GM12878 (cell line): ENCODE measurements around the gene RERE. TPM values are rescaled to one million over a fixed set of nuclear protein-coding genes. Genes with fewer than 3 reads are reported as not detected.

Experiments used
- ATAC-seq: fragments of 200-7000 bp; cut with Tn5 transposase; 3 replicates; pipeline ENCODE4 v1.9.1; 2020; ENCODE audit warnings: mild to moderate bottlenecking, moderate library complexity
- BruUV-seq: library from RNA; stranded (reverse); fragments of 400-500 nt; replicated peaks from 2 replicates; lab custom pipeline; 2021; lab: Mats Ljungman, UMichigan
- CTCF ChIA-PET: fragments of 300-600 bp; sonication (Branson Sonifier 250); formaldehyde crosslinking; extraction: SDS; loops from one replicate; lab custom pipeline; 2021; ENCODE audit warnings: inconsistent platforms; lab: Yijun Ruan, JAX
- POLR2A ChIA-PET: fragments of 350-600 bp; formaldehyde crosslinking; extraction: SDS; loops from one replicate; lab custom pipeline; 2021; ENCODE audit warnings: inconsistent platforms; lab: Charles Lee
- RAD21 ChIA-PET: fragments of 300-600 bp; sonication (Branson Sonifier 250); formaldehyde crosslinking; loops from one replicate; lab custom pipeline; 2023; ENCODE audit warnings: antibody characterized with exemption; ENCODE audit not compliant: unreplicated experiment; lab: Charles Lee
- SMC1A ChIA-PET: fragments of 300-600 bp; sonication (Branson Sonifier 250); formaldehyde crosslinking; loops from one replicate; lab custom pipeline; 2023; ENCODE audit not compliant: unreplicated experiment, uncharacterized antibody; lab: Charles Lee
- DNase-seq: peaks from one replicate; pipeline ENCODE4 v3.0.0-alpha.2; 2011; ENCODE audit warnings: low read depth, low spot score
- FAIRE-seq: peaks from 3 replicates; lab custom pipeline; 2011; peaks lifted over from hg19 to GRCh38; lab: Jason Lieb, UNC
- H2AFZ ChIP-seq: 2 replicates; pipeline ENCODE4 v1.6.0; 2011; ENCODE audit warnings: low read depth, low read length, control low read depth; ENCODE audit not compliant: control insufficient read depth
- H3K27ac ChIP-seq: 2 replicates; pipeline ENCODE4 v1.5.1; 2011; ENCODE audit warnings: control low read depth; ENCODE audit not compliant: control insufficient read depth, insufficient read depth
- H3K27me3 ChIP-seq, 2 experiments: replicated peaks in 1 of 2; 2 replicates each; pipeline versions ENCODE4 v1.6.0 to v1.6.1; 2011; ENCODE audit warnings: low read length in 1 of 2; ENCODE audit not compliant: control insufficient read depth in 2 of 2, insufficient read depth in 2 of 2
- H3K36me3 ChIP-seq, 2 experiments: 2 replicates each; pipeline ENCODE4 v1.5.1; 2011; ENCODE audit warnings: low read length in 1 of 2; ENCODE audit not compliant: control insufficient read depth in 2 of 2, insufficient read depth in 2 of 2
- H3K4me1 ChIP-seq: 2 replicates; pipeline ENCODE4 v1.6.1; 2011; ENCODE audit warnings: mild to moderate bottlenecking, low read length, moderate library complexity, mixed read lengths; ENCODE audit not compliant: control insufficient read depth, insufficient read depth
- H3K4me2 ChIP-seq: 2 replicates; pipeline ENCODE4 v1.6.0; 2011; ENCODE audit warnings: control low read depth; ENCODE audit not compliant: control insufficient read depth, insufficient read depth
- H3K4me3 ChIP-seq: fragments of 200-600 bp; sonication (generic); 2 replicates; pipeline ENCODE4 v1.5.1; 2016
- H3K79me2 ChIP-seq: 2 replicates; pipeline ENCODE4 v1.6.0; 2011; ENCODE audit warnings: low read length; ENCODE audit not compliant: control insufficient read depth, insufficient read depth
- H3K9ac ChIP-seq: 2 replicates; pipeline ENCODE4 v1.8.0; 2011; ENCODE audit warnings: low read length, control low read depth, mixed read lengths; ENCODE audit not compliant: control insufficient read depth, insufficient read depth
- H3K9me3 ChIP-seq: replicated peaks from 3 replicates; pipeline ENCODE4 v1.5.1; 2011; ENCODE audit warnings: mild to moderate bottlenecking, low read length; ENCODE audit not compliant: control insufficient read depth, insufficient read depth
- H4K20me1 ChIP-seq: 2 replicates; pipeline ENCODE4 v1.6.0; 2011; ENCODE audit not compliant: control insufficient read depth, insufficient read depth
- CREB1 ChIP-seq: IDR thresholded peaks from 2 replicates; pipeline ENCODE4 v1.6.1; 2012; ENCODE audit warnings: low read depth, mild to moderate bottlenecking, inconsistent platforms
- CTCF ChIP-seq, 3 experiments: IDR thresholded peaks in 2 of 3; conservative IDR thresholded peaks in 1 of 3; 2 replicates each; pipeline ENCODE4 v1.5.1; 2011; ENCODE audit warnings: low read depth in 3 of 3, low read length in 3 of 3, mild to moderate bottlenecking in 3 of 3, control low read depth in 2 of 3, moderate library complexity in 2 of 3, inconsistent platforms in 1 of 3, mixed read lengths in 1 of 3; ENCODE audit not compliant: control insufficient read depth in 2 of 3, insufficient read depth in 1 of 3; ENCODE audit errors: extremely low read depth in 1 of 3
- FOXM1 ChIP-seq: IDR thresholded peaks from 2 replicates; pipeline ENCODE4 v1.6.1; 2012; ENCODE audit warnings: low read depth, mild to moderate bottlenecking, inconsistent platforms, low read length, moderate library complexity
- HDGF ChIP-seq: fragments of 450-650 bp; IDR thresholded peaks from 2 replicates; pipeline ENCODE4 v1.6.1; 2016; ENCODE audit warnings: antibody characterized with exemption
- NFYA ChIP-seq: IDR thresholded peaks from 2 replicates; pipeline ENCODE4 v1.6.1; 2011; ENCODE audit warnings: low read depth, mild to moderate bottlenecking, low read length, improper control_type of control experiment, borderline replicate concordance
- RBBP5 ChIP-seq: fragments of 200-600 bp; sonication (generic); conservative IDR thresholded peaks from 2 replicates; pipeline ENCODE4 v1.6.1; 2016
- SMARCA5 ChIP-seq: fragments of 450-650 bp; IDR thresholded peaks from 2 replicates; pipeline ENCODE4 v1.6.1; 2017; ENCODE audit warnings: mild to moderate bottlenecking
- SREBF2 ChIP-seq: IDR thresholded peaks from 2 replicates; pipeline ENCODE4 v1.6.1; 2012; ENCODE audit warnings: mild to moderate bottlenecking, low read length
- STAT3 ChIP-seq: IDR thresholded peaks from 2 replicates; pipeline ENCODE4 v1.6.1; 2011; ENCODE audit warnings: low read depth, low read length, improper control_type of control experiment
- WRNIP1 ChIP-seq: IDR thresholded peaks from 2 replicates; pipeline ENCODE4 v1.6.1; 2011; ENCODE audit warnings: low read depth, low read length, improper control_type of control experiment, borderline replicate concordance
- WGBS: methylation state at CpG from one replicate; pipeline ENCODE4 v1.1.6; 2016; ENCODE audit warnings: low lambda C conversion rate; ENCODE audit not compliant: insufficient replicate concordance, insufficient coverage; ENCODE audit errors: missing lambda C conversion rate; 5-methylcytosine and 5-hydroxymethylcytosine counted together
- in situ Hi-C: fragments of 300-500 bp; cut with MboI; formaldehyde crosslinking; loops from 9 replicates; pipeline ENCODE4 v1.14.3; 2018; ENCODE audit warnings: mixed read lengths
- intact Hi-C: fragments of 100-400 bp; cut with micrococcal nuclease; formaldehyde crosslinking; loops from one replicate; pipeline ENCODE4 v1.14.2; 2022; ENCODE audit not compliant: unreplicated experiment
- polyA plus RNA-seq, 11 experiments: library from polyadenylated mRNA; depleted of rRNA in 4 of 11; unstranded in 6 of 11; stranded (reverse) in 5 of 11; fragments of >200 nt; fragmentation: Nextera tagmentation in 4 of 11; fragmentation: Illumina TruSeq in 1 of 11; extraction: Ambion mirVana in 4 of 11; extraction: Trizol in 1 of 11; gene quantifications; 1 replicate in 1 of 11; 2 replicates in 10 of 11; pipeline versions ENCODE4 v1.2.1 to v1.2.3, GENCODE V29; 2011 to 2016; ENCODE audit warnings: inconsistent platforms in 2 of 11, missing spikeins in 2 of 11, low read depth in 1 of 11
- total RNA-seq, 4 experiments: library from RNA; depleted of rRNA in 3 of 4; stranded (reverse); fragments of >200 nt in 3 of 4; fragmentation: Illumina TruSeq in 1 of 4; extraction: Trizol in 1 of 4; gene quantifications; 2 replicates each; pipeline versions ENCODE4 v1.2.1 to v1.2.3, GENCODE V29; 2013 to 2021

The RERE gene
- total and polyA plus RNA-seq, 10 of the 15 experiments (the other 5 are each of a cell fraction or from before 2014, with no cell fraction given): 5.2 to 60.5 (median 20.2) TPM

- in situ Hi-C loops: no loop called here
- Histone ChIP-seq H3K4me1 (no peaks in the 10 kb centered on the region), H3K9me3 (no peaks in the 10 kb centered on the region), H3K36me3 (no peaks in the 10 kb centered on the region), H2AFZ (no peak overlapping the region), H3K27ac (no peak overlapping the region), H3K4me2 (no peak overlapping the region)
- ChIA-PET POLR2A (interaction anchor here (1.8 kb wide), 1 partner anchor 27 kb away, joined by 4 read pairs; no protein-coding TSS in a partner anchor), CTCF (interaction anchor here (1.1 to 4.6 kb wide), 3 partner anchors 26 to 104 kb away, joined by 3 to 27 read pairs (median 6); no protein-coding TSS in a partner anchor), SMC1A (interaction anchor here (0.6 to 2.1 kb wide), 2 partner anchors 26 to 95 kb away, joined by 3 to 8 read pairs; no protein-coding TSS in a partner anchor), RAD21 (interaction anchor here (0.6 to 1.4 kb wide), 2 partner anchors 26 to 31 kb away, joined by 3 to 4 read pairs; no protein-coding TSS in a partner anchor)
- FAIRE-seq (no peak), DNase-seq (no peak), ATAC-seq (no peak)
- intact Hi-C loops: no loop called here
- TF ChIP-seq FOXM1 (no peak), SREBF2 (no peak), STAT3 (no peak)
- TF ChIP-seq, all 136 proteins: peak for 0
- Histone ChIP-seq H4K20me1 (no peaks in the 10 kb centered on the region), H3K9ac (no peak overlapping the region), H3K27me3 (no peaks in the 10 kb centered on the region), H3K79me2 (no peaks in the 10 kb centered on the region), H3K4me3 (no peak overlapping the region)
- WGBS: 75% methylated on average over 10 of the region's 10 CpGs
- no TSS peak for BruUV-seq
These were observed 5.2 kb upstream of the RERE start for GRCh38 chr1:8822373-8823294.

- SMC1A ChIA-PET: interaction anchor here (0.6 to 2.1 kb wide), 6 partner anchors 10 to 260 kb away, joined by 3 to 8 read pairs (median 3); no protein-coding TSS in a partner anchor
- intact Hi-C loops (no loop called here), in situ Hi-C loops (no loop called here)
- Histone ChIP-seq H3K4me3 (no peak overlapping the region), H3K27me3 (no peaks in the 10 kb centered on the region), H3K4me2 (no peak overlapping the region), H4K20me1 (no peaks in the 10 kb centered on the region), H3K4me1 (no peaks in the 10 kb centered on the region), H3K36me3 (no peaks in the 10 kb centered on the region), H3K9ac (no peak overlapping the region), H2AFZ (no peak overlapping the region), H3K79me2 (peaks cover 14% of the 10 kb centered on the region), H3K27ac (no peak overlapping the region), H3K9me3 (no peaks in the 10 kb centered on the region)
- POLR2A ChIA-PET: interaction anchor here (0.7 to 1.8 kb wide), 3 partner anchors 28 to 93 kb away, joined by 3 to 4 read pairs (median 3); no protein-coding TSS in a partner anchor
- no TSS peak for BruUV-seq
- no peak for DNase-seq
- no peak for ATAC-seq
- RAD21 ChIA-PET: interaction anchor here (1.4 kb wide), 1 partner anchor 28 kb away, joined by 4 read pairs; no protein-coding TSS in a partner anchor
- CTCF ChIA-PET: interaction anchor here (0.7 to 4.6 kb wide), 8 partner anchors 8 to 260 kb away, joined by 3 to 27 read pairs (median 4); no protein-coding TSS in a partner anchor
- 0% methylated on average over 2 of the region's 2 CpGs for WGBS
- FAIRE-seq: no peak
- TF ChIP-seq CREB1 (no peak), CTCF (IDR thresholded peaks at IDR 0.05 in 2 of 3, conservative IDR thresholded peaks at IDR 0.05 in 1 of 3; ENCODE audit: control insufficient read depth in 2 of 3, extremely low read depth in 1 of 3, insufficient read depth in 1 of 3, low read depth in 3 of 3, low read length in 3 of 3) (no peak), RBBP5 (no peak), NFYA (no peak), WRNIP1 (no peak), SMARCA5 (no peak), HDGF (no peak)
These were observed 3.6 kb upstream of the RERE start for GRCh38 chr1:8821084-8821483.
